Thyroid gland (tissue), 4 donors: ENCODE data around the gene BTNL2.

ENCODE experiments used
- CTCF ChIP-seq, 6 experiments: fragments of 200-600 bp in 3 of 6; fragments of 450-650 bp in 3 of 6; sonication (generic) in 3 of 6; IDR thresholded peaks; one replicate each; pipeline ENCODE4 v1.5.1; 2016 to 2019; ENCODE audit warnings: antibody characterized with exemption in 6 of 6, mild to moderate bottlenecking in 2 of 6, inconsistent platforms in 1 of 6, moderate library complexity in 1 of 6
- POLR2A ChIP-seq, 2 donors: fragments of 450-650 bp; IDR thresholded peaks; one replicate each; pipeline ENCODE4 v1.6.1; 2017; ENCODE audit warnings: antibody characterized with exemption in 2 of 2, mild to moderate bottlenecking in 2 of 2, moderate library complexity in 1 of 2

GRCh38 chr6:32386040-32386439 lies 20.9 kb downstream of the BTNL2 start:
- no peak for TF ChIP-seq POLR2A (IDR thresholded peaks at IDR 0.05)
- TF ChIP-seq CTCF (IDR thresholded peaks at IDR 0.05), result no peak
